PC-9 (cell line): Measurements from ENCODE around the gene HOATZ. TPM values are rescaled to one million over a fixed set of nuclear protein-coding genes. Genes with fewer than 3 reads are reported as not detected.

Source experiments
- BruUV-seq: library from RNA; stranded (reverse); fragments of 400-500 nt; replicated peaks from 2 replicates; lab custom pipeline; 2021; lab: Mats Ljungman, UMichigan
- CTCF ChIA-PET: fragments of 300-600 bp; sonication (Branson Sonifier 250); formaldehyde crosslinking; loops from one replicate; lab custom pipeline; 2022; ENCODE audit warnings: antibody characterized with exemption; lab: Charles Lee
- POLR2A ChIA-PET: fragments of 300-600 bp; sonication (Branson Sonifier 250); formaldehyde crosslinking; loops from one replicate; lab custom pipeline; 2022; ENCODE audit warnings: antibody characterized with exemption; ENCODE audit not compliant: unreplicated experiment; lab: Charles Lee
- DNase-seq, 2 experiments: peaks; one replicate each; pipeline versions ENCODE4 v3.0.0 to v3.0.0-alpha.2; 2015 to 2022; ENCODE audit warnings: mixed read lengths in 1 of 2
- H2AFZ ChIP-seq: fragments of 200-600 bp; sonication (generic); 2 replicates; pipeline ENCODE4 v1.8.1; 2017; ENCODE audit warnings: antibody characterized with exemption
- H3F3A ChIP-seq: fragments of 200-600 bp; sonication (generic); 2 replicates; pipeline ENCODE4 v1.8.1; 2017; ENCODE audit warnings: antibody characterized with exemption, mild to moderate bottlenecking, low read depth; ENCODE audit not compliant: insufficient read depth
- H3K27ac ChIP-seq: fragments of 200-600 bp; sonication (generic); 2 replicates; pipeline ENCODE4 v1.6.1; 2016; ENCODE audit warnings: mixed run types
- H3K27me3 ChIP-seq: fragments of 200-600 bp; sonication (generic); 2 replicates; pipeline ENCODE4 v1.6.1; 2016; ENCODE audit warnings: low read depth, mixed run types; ENCODE audit not compliant: insufficient read depth
- H3K36me3 ChIP-seq: fragments of 200-600 bp; sonication (generic); 2 replicates; pipeline ENCODE4 v1.6.1; 2016; ENCODE audit warnings: low read depth, mixed run types
- H3K4me1 ChIP-seq: fragments of 200-600 bp; sonication (generic); replicated peaks from 2 replicates; pipeline ENCODE4 v1.6.1; 2016; ENCODE audit warnings: mixed run types; ENCODE audit not compliant: insufficient read depth
- H3K4me2 ChIP-seq: fragments of 200-600 bp; sonication (generic); 2 replicates; pipeline ENCODE4 v1.6.1; 2017; ENCODE audit warnings: mixed run types
- H3K4me3 ChIP-seq: fragments of 200-600 bp; sonication (generic); 2 replicates; pipeline ENCODE4 v1.6.1; 2016; ENCODE audit warnings: mixed run types
- H3K79me2 ChIP-seq: fragments of 200-600 bp; sonication (generic); 2 replicates; pipeline ENCODE4 v1.6.1; 2017; ENCODE audit warnings: low read depth, mixed run types
- H3K9me2 ChIP-seq: fragments of 200-600 bp; sonication (generic); 2 replicates; pipeline ENCODE4 v1.8.1; 2017; ENCODE audit warnings: mild to moderate bottlenecking; ENCODE audit not compliant: insufficient read depth
- H3K9me3 ChIP-seq: fragments of 200-600 bp; sonication (generic); 2 replicates; pipeline ENCODE4 v1.8.1; 2016; ENCODE audit warnings: low read depth; ENCODE audit not compliant: insufficient read depth
- H4K20me1 ChIP-seq: fragments of 200-600 bp; sonication (generic); 2 replicates; pipeline ENCODE4 v1.8.1; 2017; ENCODE audit not compliant: insufficient read depth
- EZH2 ChIP-seq: fragments of 200-600 bp; sonication (generic); IDR thresholded peaks from 2 replicates; pipeline ENCODE4 v1.8.0; 2017; ENCODE audit warnings: antibody characterized with exemption, low read depth
- intact Hi-C: fragments of 100-400 bp; cut with micrococcal nuclease; formaldehyde crosslinking; loops from one replicate; pipeline ENCODE4 v1.10.0; 2022; ENCODE audit not compliant: unreplicated experiment
- total RNA-seq: library from RNA; stranded (reverse); gene quantifications from 2 replicates; pipeline ENCODE4 v1.2.3, GENCODE V29; 2021
- TF ChIP-seq, protein P1 (sequence below): fragments of 200-600 bp; sonication (generic); conservative IDR thresholded peaks from 2 replicates; pipeline ENCODE4 v1.6.1; 2017; ENCODE audit warnings: mixed run types, antibody characterized with exemption, mild to moderate bottlenecking, moderate library complexity

HOATZ gene
- total RNA-seq, 1 experiment from 2014 or later: not detected

DNA sequence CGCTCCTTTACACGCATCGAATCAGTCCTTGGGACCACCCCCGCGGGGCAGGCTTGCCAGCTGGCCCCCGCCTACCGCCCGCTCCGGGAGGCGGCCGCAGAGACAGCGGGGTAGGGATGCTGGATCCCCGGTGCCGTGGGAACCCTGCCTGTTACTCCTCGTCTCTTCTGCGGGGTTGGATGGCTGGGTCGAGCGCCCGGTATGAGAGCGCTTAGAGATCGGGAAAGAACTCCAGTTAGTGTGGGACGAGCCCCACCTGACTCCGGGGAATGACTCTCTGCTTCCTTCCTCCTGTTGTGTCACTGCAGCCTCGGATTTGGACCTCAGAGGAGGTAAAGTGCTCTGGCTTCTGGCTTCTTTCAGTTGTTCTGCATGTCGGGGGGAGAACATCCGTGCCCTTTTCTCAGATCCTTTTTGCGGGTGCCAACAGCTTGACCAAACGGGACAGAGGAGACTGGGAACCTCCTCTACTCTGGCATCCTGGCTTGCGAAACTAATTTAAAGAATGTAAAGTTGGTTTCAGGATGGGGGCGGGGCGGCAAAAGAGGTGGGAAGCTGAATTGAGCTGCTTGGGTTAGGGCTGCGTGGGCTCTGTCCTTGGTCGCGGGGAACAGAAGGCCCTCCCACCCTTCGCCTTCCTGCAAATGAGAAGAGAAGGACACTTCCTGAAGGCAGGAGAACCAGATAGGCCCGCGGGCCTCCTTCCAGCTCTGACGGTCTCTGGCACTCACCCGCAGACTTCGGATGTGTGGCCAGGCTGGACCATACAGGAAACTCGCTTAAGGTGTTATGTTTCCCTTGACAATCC lies 26.9 kb downstream of the HOATZ start:
- H3F3A ChIP-seq: peaks cover 12% of the 10 kb centered on the region; the same call in 1 of the 2 replicates
- H2AFZ ChIP-seq: peak overlapping the region; percentile 85
- H3K9me2 ChIP-seq: 0 out of 2 replicates have a peak, but pooled peaks cover 6% of the 10 kb centered on the region
- no peaks in the 10 kb centered on the region for H3K27me3 ChIP-seq
- TSS peak; percentile 40 for BruUV-seq
- H3K9me3 ChIP-seq: peaks cover 10% of the 10 kb centered on the region; the same call in 1 of the 2 replicates
- TF ChIP-seq, protein P1, sequence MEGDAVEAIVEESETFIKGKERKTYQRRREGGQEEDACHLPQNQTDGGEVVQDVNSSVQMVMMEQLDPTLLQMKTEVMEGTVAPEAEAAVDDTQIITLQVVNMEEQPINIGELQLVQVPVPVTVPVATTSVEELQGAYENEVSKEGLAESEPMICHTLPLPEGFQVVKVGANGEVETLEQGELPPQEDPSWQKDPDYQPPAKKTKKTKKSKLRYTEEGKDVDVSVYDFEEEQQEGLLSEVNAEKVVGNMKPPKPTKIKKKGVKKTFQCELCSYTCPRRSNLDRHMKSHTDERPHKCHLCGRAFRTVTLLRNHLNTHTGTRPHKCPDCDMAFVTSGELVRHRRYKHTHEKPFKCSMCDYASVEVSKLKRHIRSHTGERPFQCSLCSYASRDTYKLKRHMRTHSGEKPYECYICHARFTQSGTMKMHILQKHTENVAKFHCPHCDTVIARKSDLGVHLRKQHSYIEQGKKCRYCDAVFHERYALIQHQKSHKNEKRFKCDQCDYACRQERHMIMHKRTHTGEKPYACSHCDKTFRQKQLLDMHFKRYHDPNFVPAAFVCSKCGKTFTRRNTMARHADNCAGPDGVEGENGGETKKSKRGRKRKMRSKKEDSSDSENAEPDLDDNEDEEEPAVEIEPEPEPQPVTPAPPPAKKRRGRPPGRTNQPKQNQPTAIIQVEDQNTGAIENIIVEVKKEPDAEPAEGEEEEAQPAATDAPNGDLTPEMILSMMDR: no peak
- TF ChIP-seq EZH2: no peak
- H3K4me3 ChIP-seq: peak overlapping the region; percentile 57
- no peak overlapping the region for H3K27ac ChIP-seq
- H3K4me1 ChIP-seq: peaks cover 22% of the 10 kb centered on the region
- intact Hi-C loops: loop anchor here (2.0 kb wide), 1 partner anchor 29 kb away; the partner anchor contains the start of gene BTG4
- POLR2A ChIA-PET: interaction anchor here (0.6 kb wide), 2 partner anchors 21 to 28 kb away, joined by 4 read pairs; no protein-coding TSS in a partner anchor
- no peaks in the 10 kb centered on the region for H3K79me2 ChIP-seq
- H4K20me1 ChIP-seq: no peaks in the 10 kb centered on the region
- DNase-seq: peak in 1 of 2 experiments; percentile 43
- peak overlapping the region; percentile 81 for H3K4me2 ChIP-seq
- CTCF ChIA-PET: interaction anchor here (0.6 kb wide), 1 partner anchor 16 kb away, joined by 5 read pairs; no protein-coding TSS in a partner anchor
- no peaks in the 10 kb centered on the region for H3K36me3 ChIP-seq

DNA sequence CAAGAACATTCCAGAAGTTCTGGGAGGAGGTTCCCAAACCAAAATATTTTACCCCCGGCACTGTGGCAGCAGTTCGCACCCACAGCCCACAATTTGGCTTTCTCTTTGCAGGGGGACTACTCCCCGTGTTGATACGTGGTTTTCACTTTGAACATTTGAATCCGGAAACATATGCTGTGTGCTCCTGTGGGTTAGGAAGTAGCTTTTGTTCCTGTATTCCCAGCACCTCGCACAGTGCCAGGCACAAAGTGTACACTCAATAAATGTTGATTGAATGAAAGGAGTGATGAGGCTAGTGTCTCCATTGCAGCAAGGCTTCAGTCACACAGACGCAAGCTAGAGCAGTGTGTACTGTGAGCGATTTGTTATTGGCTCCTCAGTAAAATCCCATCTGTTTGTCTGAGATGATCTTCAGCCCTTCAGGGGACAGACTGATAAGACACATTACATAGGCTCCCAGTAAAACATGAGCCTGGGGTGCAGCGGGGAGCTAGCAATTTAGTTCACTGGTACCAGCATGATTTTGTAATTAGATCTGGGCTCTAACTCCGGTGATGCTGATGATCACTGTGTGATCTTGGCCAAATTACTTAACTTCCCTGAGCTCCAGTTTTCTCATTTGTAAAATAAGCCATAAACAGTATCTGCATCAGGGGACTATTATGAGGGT lies 28.2 kb downstream of the HOATZ start:
- POLR2A ChIA-PET: interaction anchor here (0.6 to 0.7 kb wide), 2 partner anchors 25 to 541 kb away, joined by 3 to 4 read pairs; no protein-coding TSS in a partner anchor
- DNase-seq: peak in 1 of 2 experiments; percentile 8
- intact Hi-C loops: no loop called here
- H3K79me2 ChIP-seq: no peaks in the 10 kb centered on the region
- H3K27me3 ChIP-seq: no peaks in the 10 kb centered on the region
- H3F3A ChIP-seq: peaks cover 12% of the 10 kb centered on the region; the same call in 1 of the 2 replicates
- CTCF ChIA-PET: interaction anchor here (0.5 kb wide), 1 partner anchor 244 kb away, joined by 3 read pairs; no protein-coding TSS in a partner anchor
- TF ChIP-seq, protein P1: no peak
- TF ChIP-seq EZH2: no peak
- H3K9me2 ChIP-seq: 0 out of 2 replicates have a peak, but pooled peaks cover 6% of the 10 kb centered on the region
- no peaks in the 10 kb centered on the region for H4K20me1 ChIP-seq
- no peak overlapping the region for H3K27ac ChIP-seq
- H3K36me3 ChIP-seq: no peaks in the 10 kb centered on the region
- H3K9me3 ChIP-seq: peaks cover 10% of the 10 kb centered on the region; the same call in 1 of the 2 replicates
- H3K4me3 ChIP-seq: no peak overlapping the region
- H3K4me2 ChIP-seq: no peak overlapping the region
- peaks cover 22% of the 10 kb centered on the region for H3K4me1 ChIP-seq
- BruUV-seq: no TSS peak
- no peak overlapping the region for H2AFZ ChIP-seq

DNA sequence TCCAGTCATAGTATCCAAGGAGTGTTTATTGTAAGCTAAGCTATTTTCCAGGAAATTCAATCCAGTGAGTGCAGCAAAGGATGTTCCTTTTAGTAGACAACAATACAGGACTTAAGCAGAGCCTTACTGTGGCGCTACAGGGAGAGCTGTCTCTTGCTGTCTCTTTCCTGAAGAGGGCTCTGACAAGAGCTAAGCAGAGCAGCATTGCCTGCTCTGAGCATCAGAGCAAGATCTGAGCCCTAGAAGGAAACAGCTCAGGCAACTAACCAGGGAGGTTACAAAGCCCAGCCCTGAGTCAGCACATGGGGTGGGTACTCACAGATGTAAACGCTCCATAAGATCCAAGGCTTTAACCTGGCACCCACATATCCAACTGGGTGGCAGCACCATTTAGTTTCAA lies 33.9 kb downstream of the HOATZ start:
- Histone ChIP-seq H3K9me3 (0 out of 2 replicates have a peak, but pooled peaks cover 4% of the 10 kb centered on the region), H2AFZ (no peak overlapping the region), H3K27ac (no peak overlapping the region), H3K4me2 (no peak overlapping the region), H3K4me3 (no peak overlapping the region), H3F3A (no peaks in the 10 kb centered on the region), H3K36me3 (no peaks in the 10 kb centered on the region), H3K79me2 (no peaks in the 10 kb centered on the region), H4K20me1 (no peaks in the 10 kb centered on the region), H3K27me3 (no peaks in the 10 kb centered on the region), H3K9me2 (0 out of 2 replicates have a peak, but pooled peaks cover 6% of the 10 kb centered on the region), H3K4me1 (peaks cover under 1% of the 10 kb centered on the region; the same call in 1 of the 2 replicates)
- CTCF ChIA-PET: no interaction called here
- TF ChIP-seq, protein P1: no peak
- no peak for TF ChIP-seq EZH2
- BruUV-seq: no TSS peak
- no peak for DNase-seq
- intact Hi-C loops: no loop called here
- POLR2A ChIA-PET: no interaction called here
